Effector memory CD4-positive, alpha-beta T cell (primary cell): ENCODE measurements around the gene TMEM244.

Experiments used
- DNase-seq, 3 donors: peaks; one replicate each; pipeline ENCODE4 v3.0.0-alpha.2; 2020
- H3K27ac ChIP-seq: 2 replicates; pipeline ENCODE4 v1.7.0; 2013; ENCODE audit warnings: mild to moderate bottlenecking, low read length, moderate library complexity; ENCODE audit not compliant: insufficient read depth, poor library complexity, severe bottlenecking
- H3K27me3 ChIP-seq: replicated peaks from 2 replicates; pipeline ENCODE4 v1.7.0; 2013; ENCODE audit warnings: mild to moderate bottlenecking, low read length; ENCODE audit not compliant: insufficient read depth, control insufficient read depth, poor library complexity, severe bottlenecking
- H3K36me3 ChIP-seq: 2 replicates; pipeline ENCODE4 v1.7.0; 2013; ENCODE audit warnings: mild to moderate bottlenecking, low read length, moderate library complexity; ENCODE audit not compliant: control insufficient read depth, insufficient read depth
- H3K4me1 ChIP-seq: 2 replicates; pipeline ENCODE4 v1.7.0; 2013; ENCODE audit warnings: low read length, mild to moderate bottlenecking; ENCODE audit not compliant: control insufficient read depth, insufficient read depth, poor library complexity, severe bottlenecking
- H3K4me3 ChIP-seq: 2 replicates; pipeline ENCODE4 v1.7.0; 2013; ENCODE audit warnings: low read length, low read depth, mild to moderate bottlenecking; ENCODE audit not compliant: insufficient read depth, poor library complexity, severe bottlenecking
- H3K9me3 ChIP-seq: 2 replicates; pipeline ENCODE4 v1.7.0; 2013; ENCODE audit warnings: mild to moderate bottlenecking, low read length, moderate library complexity; ENCODE audit not compliant: control insufficient read depth

Gene TMEM244

DNA sequence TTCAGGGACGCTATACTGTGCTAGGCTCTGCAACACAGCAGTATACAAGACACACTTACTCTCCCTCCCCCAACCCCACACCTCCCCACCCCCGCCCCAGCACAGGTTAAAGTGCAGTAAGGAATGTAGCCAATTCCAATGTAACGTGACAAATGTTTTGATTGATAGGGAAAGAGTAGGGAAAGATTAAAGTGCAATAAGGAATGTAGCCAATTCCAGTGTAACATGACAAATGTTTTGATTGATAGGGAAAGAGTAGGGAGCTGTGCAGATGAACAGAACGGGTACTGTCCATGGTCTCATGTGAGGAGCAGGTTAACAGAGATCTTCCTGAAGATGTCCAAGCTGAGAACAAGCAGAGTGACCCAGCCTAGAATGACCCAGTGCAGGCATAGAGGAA is 69.1 kb downstream of the TMEM244 start:
- H3K36me3 ChIP-seq, result no peaks in the 10 kb centered on the region
- H3K4me3 ChIP-seq, result no peak overlapping the region
- no peaks in the 10 kb centered on the region for H3K4me1 ChIP-seq
- H3K27me3 ChIP-seq, result no peaks in the 10 kb centered on the region
- H3K9me3 ChIP-seq, result no peaks in the 10 kb centered on the region
- no peak overlapping the region for H3K27ac ChIP-seq
- no peak for DNase-seq

- H3K9me3 ChIP-seq, result no peaks in the 10 kb centered on the region
- H3K4me1 ChIP-seq, result no peaks in the 10 kb centered on the region
- DNase-seq, result no peak
- H3K27ac ChIP-seq, result no peak overlapping the region
- no peaks in the 10 kb centered on the region for H3K36me3 ChIP-seq
- no peak overlapping the region for H3K4me3 ChIP-seq
- no peaks in the 10 kb centered on the region for H3K27me3 ChIP-seq
These were observed 70.3 kb downstream of the TMEM244 start for GRCh38 chr6:129790785-129791184.

DNA sequence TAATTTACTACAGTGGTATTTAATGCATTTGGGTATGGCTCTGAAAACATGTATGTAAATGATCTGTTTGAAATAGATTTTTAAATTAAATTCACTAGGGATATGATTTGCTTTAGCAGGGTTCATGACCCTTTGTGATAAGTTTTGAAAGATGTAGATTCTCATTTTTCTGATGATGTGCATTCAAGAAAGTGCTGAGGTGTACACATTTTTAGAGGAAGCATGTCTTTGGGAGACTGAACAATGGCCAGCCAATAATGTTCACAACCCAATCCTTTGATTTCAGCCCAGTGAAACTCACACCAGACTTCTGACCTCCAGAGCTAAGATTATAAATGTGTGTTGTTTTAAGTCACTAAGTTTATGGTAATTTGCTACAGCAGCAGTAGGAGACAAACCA is 71.1 kb downstream of the TMEM244 start:
- no peaks in the 10 kb centered on the region for H3K36me3 ChIP-seq
- H3K9me3 ChIP-seq, result no peaks in the 10 kb centered on the region
- no peaks in the 10 kb centered on the region for H3K4me1 ChIP-seq
- H3K27me3 ChIP-seq, result no peaks in the 10 kb centered on the region
- DNase-seq, result no peak
- H3K27ac ChIP-seq, result no peak overlapping the region
- H3K4me3 ChIP-seq, result no peak overlapping the region

- Histone ChIP-seq H3K4me1 (no peaks in the 10 kb centered on the region), H3K36me3 (no peaks in the 10 kb centered on the region), H3K27me3 (no peaks in the 10 kb centered on the region), H3K27ac (no peak overlapping the region), H3K4me3 (no peak overlapping the region), H3K9me3 (no peaks in the 10 kb centered on the region)
- DNase-seq, result no peak
These were observed 73.3 kb downstream of the TMEM244 start for GRCh38 chr6:129787816-129788215.

DNA sequence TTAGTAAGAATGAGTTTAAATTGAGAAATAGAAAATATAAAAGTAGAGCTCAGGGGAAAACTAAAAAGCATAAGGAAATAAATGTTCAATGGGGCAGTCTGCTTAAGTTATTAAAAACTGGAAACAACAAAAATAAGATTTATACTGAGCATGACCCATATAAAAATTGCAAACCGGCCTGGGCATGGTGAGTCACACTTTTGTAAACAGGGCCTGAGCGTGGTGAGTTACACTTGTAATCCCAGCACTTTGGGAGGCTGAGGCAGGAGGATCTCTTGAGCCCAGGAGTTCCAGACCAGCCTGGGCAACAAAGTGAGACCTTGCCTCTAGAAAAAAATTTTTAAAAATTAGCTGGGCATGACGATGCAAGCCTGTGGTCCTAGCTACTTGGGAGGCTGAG is 74.6 kb downstream of the TMEM244 start:
- Histone ChIP-seq H3K36me3 (no peaks in the 10 kb centered on the region), H3K4me3 (no peak overlapping the region), H3K9me3 (no peaks in the 10 kb centered on the region), H3K27me3 (no peaks in the 10 kb centered on the region), H3K27ac (no peak overlapping the region), H3K4me1 (no peaks in the 10 kb centered on the region)
- DNase-seq, result no peak

DNA sequence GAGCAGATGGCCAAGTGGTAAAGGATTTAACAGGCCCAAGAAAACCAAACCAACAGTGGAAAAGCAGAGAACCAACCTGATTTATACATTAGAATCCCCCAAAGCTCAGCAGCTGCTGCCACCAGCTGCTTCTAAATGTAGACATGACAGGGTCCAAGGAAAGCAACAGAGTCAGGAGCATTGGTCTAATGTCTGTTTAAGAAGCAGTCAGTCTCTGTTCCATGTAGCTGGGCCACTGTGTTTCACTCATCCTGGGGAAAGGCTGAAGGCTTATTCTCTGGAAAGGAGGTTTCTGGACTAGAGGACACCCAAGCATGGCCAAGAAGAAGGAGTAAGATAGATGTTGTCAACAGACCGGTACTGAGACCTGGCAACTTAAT is 75.4 kb downstream of the TMEM244 start:
- DNase-seq, result no peak
- Histone ChIP-seq H3K9me3 (no peaks in the 10 kb centered on the region), H3K36me3 (no peaks in the 10 kb centered on the region), H3K4me3 (no peak overlapping the region), H3K27ac (no peak overlapping the region), H3K27me3 (no peaks in the 10 kb centered on the region), H3K4me1 (no peaks in the 10 kb centered on the region)

DNA sequence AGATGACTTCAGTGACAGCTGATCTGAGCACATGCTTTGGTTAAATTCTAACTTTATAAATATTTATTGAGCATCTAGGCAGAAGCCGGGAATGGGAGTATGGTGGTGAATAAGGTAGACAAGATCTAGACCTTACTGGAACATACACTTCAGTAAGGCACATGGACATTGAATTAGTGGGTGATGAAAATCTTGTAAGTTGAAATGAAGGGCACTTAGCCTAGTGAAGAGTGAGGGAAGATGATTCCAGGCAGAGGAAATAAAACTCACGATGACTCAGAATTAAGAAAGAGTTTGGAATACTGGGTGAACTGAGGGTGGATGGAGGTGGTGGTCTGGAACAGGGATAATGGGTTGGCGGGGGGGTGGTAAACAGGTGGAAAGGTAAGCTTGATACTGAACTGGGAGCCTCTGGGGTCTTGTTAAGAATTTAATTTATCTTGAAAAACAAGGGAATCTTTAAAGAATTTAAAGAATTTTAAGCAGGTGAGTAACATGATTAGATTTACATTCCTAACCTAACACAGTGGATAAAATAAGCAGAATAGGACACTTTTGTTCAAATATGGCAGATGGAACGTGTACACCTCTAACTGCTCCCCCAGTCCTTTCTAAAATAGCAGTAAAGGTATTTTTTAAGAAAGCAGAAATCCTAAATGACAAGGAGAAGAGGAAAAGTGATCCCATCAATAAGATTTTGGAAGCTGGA is 75.9 kb downstream of the TMEM244 start:
- Histone ChIP-seq H3K36me3 (no peaks in the 10 kb centered on the region), H3K27me3 (no peaks in the 10 kb centered on the region), H3K9me3 (no peaks in the 10 kb centered on the region), H3K4me1 (no peaks in the 10 kb centered on the region), H3K27ac (no peak overlapping the region), H3K4me3 (no peak overlapping the region)
- no peak for DNase-seq
